ENCODE results near the gene SETD7.
A peak's percentile ranks its signal among the peaks of the same experiment; 100 is the strongest.
"Not testable (repeated sequence)": the region's sequence is repeated elsewhere in the genome, so short reads cannot be mapped to it uniquely, and the experiment has no call there.

Gene SETD7

DNA sequence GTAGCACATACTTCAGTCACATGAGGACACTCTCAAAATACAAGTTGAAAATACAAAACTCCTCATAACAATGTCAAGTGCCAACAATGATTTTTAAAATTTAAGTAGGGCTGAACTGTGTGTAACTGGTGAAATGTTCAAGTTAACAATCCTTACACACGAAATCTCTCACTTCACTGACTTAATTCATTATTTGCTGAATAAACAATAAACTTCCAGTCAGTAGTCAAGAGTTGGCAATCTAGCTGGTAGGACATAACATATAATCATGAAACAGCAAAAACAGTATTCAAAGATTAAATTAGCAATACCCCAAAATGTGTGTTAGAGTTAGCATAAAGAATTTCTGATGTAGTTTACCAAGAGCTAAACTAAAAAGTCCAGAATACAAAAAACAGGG, 104.0 kb downstream of the SETD7 start:
- no peaks in the 10 kb centered on the region for H3K9me2 ChIP-seq (replicated peaks; ENCODE audit: insufficient read depth, low read length)
- peak overlapping the region; percentile 98 for H3K4me2 ChIP-seq (ENCODE audit: low read depth, low read length, poor library complexity, severe bottlenecking)
- peaks cover 28% of the 10 kb centered on the region; the same call in 1 of the 2 replicates for H3K79me2 ChIP-seq (ENCODE audit: insufficient read depth, low read length)
- H3K9me3 ChIP-seq (ENCODE audit: insufficient read depth, low read length) = no peaks in the 10 kb centered on the region
- TF ChIP-seq CTCF (IDR thresholded peaks at IDR 0.05; ENCODE audit: insufficient read depth, low read length, poor library complexity, severe bottlenecking) (no peak), EZH2phosphoT487 (conservative IDR thresholded peaks at IDR 0.05; ENCODE audit: low read length) (no peak)
- no peak overlapping the region; the same call in 1 of the 2 replicates for H3K27ac ChIP-seq (ENCODE audit: low read depth, low read length)
- H3K36me3 ChIP-seq (ENCODE audit: low read length) = no peaks in the 10 kb centered on the region
- H3F3A ChIP-seq (ENCODE audit: insufficient read depth) = peaks cover 9% of the 10 kb centered on the region
- peak overlapping the region; percentile 86 for H3K9ac ChIP-seq (ENCODE audit: low read length)
- no peaks in the 10 kb centered on the region for H3K27me3 ChIP-seq (ENCODE audit: low read length)
- H2AFZ ChIP-seq (ENCODE audit: low read depth, low read length, severe bottlenecking) = no peak overlapping the region
- no peaks in the 10 kb centered on the region for H4K20me1 ChIP-seq (ENCODE audit: low read depth, low read length)
- H3K4me3 ChIP-seq (ENCODE audit: insufficient read depth, low read length, poor library complexity, severe bottlenecking) = peak overlapping the region; percentile 87

DNA sequence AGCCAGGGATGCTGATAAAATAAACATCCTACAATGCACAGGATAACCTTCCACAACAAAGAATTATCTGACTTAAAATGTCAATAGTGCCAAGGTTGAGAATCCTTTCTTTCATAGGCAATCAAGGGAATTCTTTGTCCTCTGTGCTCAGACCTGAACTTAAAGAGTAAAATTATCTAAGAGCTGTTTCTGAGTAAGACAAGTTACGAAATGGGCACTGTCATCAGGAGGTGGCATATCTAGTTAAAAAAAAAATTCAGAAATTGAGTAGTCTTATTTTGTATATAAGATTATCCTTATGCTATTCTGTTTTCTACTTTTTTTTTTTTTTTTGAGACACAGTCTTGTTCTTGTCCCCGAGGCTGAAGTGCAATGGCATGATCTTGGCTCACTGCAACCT, 105.4 kb downstream of the SETD7 start:
- Histone ChIP-seq H3K36me3 (ENCODE audit: low read length) (no peaks in the 10 kb centered on the region), H3K4me2 (ENCODE audit: low read depth, low read length, poor library complexity, severe bottlenecking) (no peak overlapping the region)

DNA sequence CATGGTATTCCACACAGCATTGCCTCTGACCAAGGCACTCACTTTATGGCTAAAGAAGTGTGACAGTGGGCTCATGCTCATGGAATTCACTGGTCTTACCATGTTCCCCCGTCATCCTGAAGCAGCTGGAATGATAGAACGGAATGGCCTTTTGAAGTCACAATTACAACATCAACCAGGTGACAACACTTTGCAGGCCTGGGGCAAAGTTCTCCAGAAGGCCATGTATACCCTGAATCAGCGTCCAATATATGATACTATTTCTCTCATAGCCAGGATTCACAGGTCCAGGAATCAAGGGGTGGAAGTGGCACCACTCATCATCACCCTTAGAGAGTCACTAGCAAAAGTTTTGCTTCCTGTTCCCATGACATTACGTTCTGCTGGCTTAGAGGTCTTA, 108.9 kb downstream of the SETD7 start:
- H3K4me2 ChIP-seq (ENCODE audit: low read depth, low read length, poor library complexity, severe bottlenecking) = not testable (repeated sequence)

More for the DNA sequence above, 105.4 kb downstream of the SETD7 start:
- no peak for TF ChIP-seq CTCF (IDR thresholded peaks at IDR 0.05; ENCODE audit: insufficient read depth, low read length, poor library complexity, severe bottlenecking)
- no peak for TF ChIP-seq EZH2phosphoT487 (conservative IDR thresholded peaks at IDR 0.05; ENCODE audit: low read length)
- no peaks in the 10 kb centered on the region for H3K27me3 ChIP-seq (ENCODE audit: low read length)
- peaks cover 6% of the 10 kb centered on the region; the same call in 1 of the 2 replicates for H3F3A ChIP-seq (ENCODE audit: insufficient read depth)
- no peak overlapping the region for H3K27ac ChIP-seq (ENCODE audit: low read depth, low read length)
- H3K4me3 ChIP-seq (ENCODE audit: insufficient read depth, low read length, poor library complexity, severe bottlenecking) = no peak overlapping the region
- H4K20me1 ChIP-seq (ENCODE audit: low read depth, low read length) = no peaks in the 10 kb centered on the region
- H3K79me2 ChIP-seq (ENCODE audit: insufficient read depth, low read length) = peaks cover 15% of the 10 kb centered on the region; the same call in 1 of the 2 replicates
- H3K9me2 ChIP-seq (replicated peaks; ENCODE audit: insufficient read depth, low read length) = no peaks in the 10 kb centered on the region
- no peak overlapping the region for H2AFZ ChIP-seq (ENCODE audit: low read depth, low read length, severe bottlenecking)
- H3K9me3 ChIP-seq (ENCODE audit: insufficient read depth, low read length) = no peaks in the 10 kb centered on the region
- no peak overlapping the region for H3K9ac ChIP-seq (ENCODE audit: low read length)

More for the DNA sequence above, 108.9 kb downstream of the SETD7 start:
- H4K20me1 ChIP-seq (ENCODE audit: low read depth, low read length); H3K4me3 ChIP-seq (ENCODE audit: insufficient read depth, low read length, poor library complexity, severe bottlenecking); H3K9ac ChIP-seq (ENCODE audit: low read length); H3K27ac ChIP-seq (ENCODE audit: low read depth, low read length); H3K9me3 ChIP-seq (ENCODE audit: insufficient read depth, low read length); H3K79me2 ChIP-seq (ENCODE audit: insufficient read depth, low read length); H3F3A ChIP-seq (ENCODE audit: insufficient read depth); H3K9me2 ChIP-seq (replicated peaks; ENCODE audit: insufficient read depth, low read length); H3K36me3 ChIP-seq (ENCODE audit: low read length); H2AFZ ChIP-seq (ENCODE audit: low read depth, low read length, severe bottlenecking); H3K27me3 ChIP-seq (ENCODE audit: low read length): not testable (repeated sequence)

Data from SU-DHL-6 (cell line).